ENCODE data around the gene PCBP1.

DNA sequence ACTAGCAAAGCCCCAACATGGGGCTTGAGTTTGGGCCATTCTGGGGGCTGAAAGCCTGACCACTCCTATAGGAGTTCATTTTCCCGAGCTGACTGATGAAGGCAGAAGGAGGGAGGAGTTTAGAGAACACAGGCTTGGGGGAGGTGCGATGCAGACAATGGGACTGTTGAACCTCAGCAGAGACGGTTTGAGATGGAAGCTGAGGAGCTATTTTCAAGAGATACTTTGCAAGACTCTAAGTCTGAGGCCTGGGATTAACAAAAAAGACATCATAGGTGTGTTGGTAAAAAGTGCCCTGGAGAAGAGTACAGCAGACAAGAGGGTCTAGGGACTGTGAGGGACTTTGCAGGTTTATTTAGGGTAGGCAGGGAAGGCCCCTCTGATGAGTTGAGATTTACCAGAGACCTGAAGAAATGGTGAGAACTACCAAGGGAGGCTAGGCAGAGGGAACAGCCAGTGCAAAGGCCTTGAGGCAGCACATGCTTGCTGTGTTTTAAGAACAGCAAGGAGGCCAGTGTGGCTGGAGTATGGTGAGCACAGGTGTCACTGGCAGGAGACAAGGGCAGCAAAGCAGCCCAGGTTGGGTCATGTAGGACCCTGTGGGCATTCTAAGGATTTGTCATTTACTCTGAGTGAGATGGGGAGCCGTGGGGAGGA lies 31.6 kb downstream of the PCBP1 start:
- TF ChIP-seq, protein P1, sequence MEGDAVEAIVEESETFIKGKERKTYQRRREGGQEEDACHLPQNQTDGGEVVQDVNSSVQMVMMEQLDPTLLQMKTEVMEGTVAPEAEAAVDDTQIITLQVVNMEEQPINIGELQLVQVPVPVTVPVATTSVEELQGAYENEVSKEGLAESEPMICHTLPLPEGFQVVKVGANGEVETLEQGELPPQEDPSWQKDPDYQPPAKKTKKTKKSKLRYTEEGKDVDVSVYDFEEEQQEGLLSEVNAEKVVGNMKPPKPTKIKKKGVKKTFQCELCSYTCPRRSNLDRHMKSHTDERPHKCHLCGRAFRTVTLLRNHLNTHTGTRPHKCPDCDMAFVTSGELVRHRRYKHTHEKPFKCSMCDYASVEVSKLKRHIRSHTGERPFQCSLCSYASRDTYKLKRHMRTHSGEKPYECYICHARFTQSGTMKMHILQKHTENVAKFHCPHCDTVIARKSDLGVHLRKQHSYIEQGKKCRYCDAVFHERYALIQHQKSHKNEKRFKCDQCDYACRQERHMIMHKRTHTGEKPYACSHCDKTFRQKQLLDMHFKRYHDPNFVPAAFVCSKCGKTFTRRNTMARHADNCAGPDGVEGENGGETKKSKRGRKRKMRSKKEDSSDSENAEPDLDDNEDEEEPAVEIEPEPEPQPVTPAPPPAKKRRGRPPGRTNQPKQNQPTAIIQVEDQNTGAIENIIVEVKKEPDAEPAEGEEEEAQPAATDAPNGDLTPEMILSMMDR (conservative IDR thresholded peaks at IDR 0.05) = no peak
- no peak for TF ChIP-seq ZFX (IDR thresholded peaks at IDR 0.05)
